Measurements from ENCODE around the gene LDLRAD2. TPM values are rescaled to one million over a fixed set of nuclear protein-coding genes. Genes with fewer than 3 reads are reported as not detected.

The LDLRAD2 gene
- total RNA-seq, 4 donors from 2014 or later = 0.48 TPM; not detected in 3

DNA sequence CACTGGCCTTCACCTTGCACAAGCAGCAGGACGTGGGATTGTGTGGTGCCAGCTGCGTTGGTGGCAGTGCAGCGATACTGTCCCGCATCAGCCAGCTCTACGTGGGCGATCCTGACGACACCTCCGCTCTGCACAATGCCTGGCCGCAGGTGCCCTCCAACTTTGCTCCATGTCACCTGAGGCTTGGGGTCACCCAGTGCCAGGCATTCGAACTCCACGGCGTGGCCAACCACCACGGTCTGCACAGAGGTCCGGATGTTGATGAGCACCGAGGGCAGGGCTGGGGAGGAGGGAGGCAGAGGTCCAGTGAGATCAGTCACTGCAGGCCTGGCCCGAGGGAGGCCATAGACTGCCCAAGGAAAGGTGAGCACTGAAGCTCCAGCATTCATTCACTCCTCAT is 22.6 kb downstream of the LDLRAD2 start:
- DNase-seq = no peak
- in situ Hi-C loops (cut with MboI; ENCODE audit: low pct_ligation_motif_present in 1 of 4, low pct_unique_long_range_greater_than_20kb in 1 of 4, low sequenced_read_pairs in 3 of 4) (no loop called here), intact Hi-C loops (cut with DNase I; ENCODE audit: low total_unique reads) (no loop called here)
- no peaks in the 10 kb centered on the region for H3K4me1 ChIP-seq
- H3K9me3 ChIP-seq = no peaks in the 10 kb centered on the region
- H3K36me3 ChIP-seq = peaks cover 0 to 80% (median 21%) of the 10 kb centered on the region in 4 donors
- no peak overlapping the region for H3K4me3 ChIP-seq
- WGBS, 2 donors (ENCODE audit: low coverage in 1 of 2) = 96 to 97% methylated on average over 7 to 16 of the region's 16 CpGs
- no peak overlapping the region for H3K27ac ChIP-seq
- TF ChIP-seq POLR2AphosphoS5 (IDR thresholded peaks at IDR 0.05) = no peak
- no peak for TF ChIP-seq POLR2A (IDR thresholded peaks at IDR 0.05)
- no peak for TF ChIP-seq EP300 (IDR thresholded peaks at IDR 0.05; ENCODE audit: low read depth)
- TF ChIP-seq, protein P1, sequence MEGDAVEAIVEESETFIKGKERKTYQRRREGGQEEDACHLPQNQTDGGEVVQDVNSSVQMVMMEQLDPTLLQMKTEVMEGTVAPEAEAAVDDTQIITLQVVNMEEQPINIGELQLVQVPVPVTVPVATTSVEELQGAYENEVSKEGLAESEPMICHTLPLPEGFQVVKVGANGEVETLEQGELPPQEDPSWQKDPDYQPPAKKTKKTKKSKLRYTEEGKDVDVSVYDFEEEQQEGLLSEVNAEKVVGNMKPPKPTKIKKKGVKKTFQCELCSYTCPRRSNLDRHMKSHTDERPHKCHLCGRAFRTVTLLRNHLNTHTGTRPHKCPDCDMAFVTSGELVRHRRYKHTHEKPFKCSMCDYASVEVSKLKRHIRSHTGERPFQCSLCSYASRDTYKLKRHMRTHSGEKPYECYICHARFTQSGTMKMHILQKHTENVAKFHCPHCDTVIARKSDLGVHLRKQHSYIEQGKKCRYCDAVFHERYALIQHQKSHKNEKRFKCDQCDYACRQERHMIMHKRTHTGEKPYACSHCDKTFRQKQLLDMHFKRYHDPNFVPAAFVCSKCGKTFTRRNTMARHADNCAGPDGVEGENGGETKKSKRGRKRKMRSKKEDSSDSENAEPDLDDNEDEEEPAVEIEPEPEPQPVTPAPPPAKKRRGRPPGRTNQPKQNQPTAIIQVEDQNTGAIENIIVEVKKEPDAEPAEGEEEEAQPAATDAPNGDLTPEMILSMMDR (IDR thresholded peaks at IDR 0.05) = no peak
- no peaks in the 10 kb centered on the region for H3K27me3 ChIP-seq

DNA sequence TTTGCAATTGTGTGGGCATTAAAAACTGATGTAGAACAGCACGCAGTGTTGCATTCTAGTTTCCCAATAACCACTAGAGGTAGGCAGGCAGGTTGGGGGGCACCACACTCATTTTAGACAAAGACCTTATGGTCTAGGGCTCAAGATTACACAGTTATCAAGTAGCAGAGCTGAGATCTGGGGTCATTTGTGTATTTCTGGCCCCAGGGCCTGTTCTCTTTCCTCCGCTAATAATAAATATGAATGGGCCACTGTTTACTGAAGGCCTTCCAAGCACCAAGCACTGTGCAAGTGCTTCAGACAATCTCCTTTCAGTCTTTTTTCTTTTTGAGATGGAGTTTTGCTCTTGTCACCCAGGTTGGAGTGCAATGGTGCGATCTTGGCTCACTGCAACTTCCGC is 23.9 kb downstream of the LDLRAD2 start:
- Histone ChIP-seq H3K27ac (no peak overlapping the region), H3K36me3 (peaks cover 0 to 75% (median 23%) of the 10 kb centered on the region in 4 donors), H3K27me3 (no peaks in the 10 kb centered on the region), H3K9me3 (no peaks in the 10 kb centered on the region), H3K4me1 (no peaks in the 10 kb centered on the region), H3K4me3 (no peak overlapping the region)
- TF ChIP-seq, protein P1 (IDR thresholded peaks at IDR 0.05) = no peak
- intact Hi-C loops (cut with DNase I; ENCODE audit: low total_unique reads) = no loop called here
- DNase-seq = no peak
- WGBS, 2 donors (ENCODE audit: low coverage in 1 of 2) = 76 to 98% methylated on average over 3 to 4 of the region's 4 CpGs
- in situ Hi-C loops (cut with MboI; ENCODE audit: low pct_ligation_motif_present in 1 of 4, low pct_unique_long_range_greater_than_20kb in 1 of 4, low sequenced_read_pairs in 3 of 4) = no loop called here

DNA sequence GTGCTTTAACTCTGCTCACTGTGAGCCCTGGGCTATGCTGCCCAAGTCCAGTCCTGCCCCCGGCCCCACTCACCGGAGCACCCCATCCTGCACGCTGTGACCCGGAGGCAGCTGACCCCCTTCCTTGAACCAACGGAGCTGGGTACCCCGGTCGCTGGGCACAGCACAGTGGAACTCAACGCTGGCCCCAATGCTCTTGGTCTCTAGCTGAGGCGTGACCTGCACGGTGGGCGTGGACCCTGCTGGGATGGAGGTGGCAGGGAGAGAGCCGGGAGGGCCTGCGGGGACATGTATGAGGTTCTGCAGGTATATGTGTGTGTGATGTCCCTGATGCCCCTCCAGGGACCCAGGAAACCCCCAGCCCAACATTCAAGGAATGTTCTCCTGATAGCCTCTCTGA is 24.7 kb downstream of the LDLRAD2 start:
- no peak overlapping the region for H3K27ac ChIP-seq
- WGBS, 2 donors (ENCODE audit: low coverage in 1 of 2) = 96% methylated on average over 13 of the region's 13 CpGs; no CpG with 5 or more reads in 1 of the 2 donors
- H3K4me1 ChIP-seq = no peaks in the 10 kb centered on the region
- no peak for DNase-seq
- in situ Hi-C loops (cut with MboI; ENCODE audit: low pct_ligation_motif_present in 1 of 4, low pct_unique_long_range_greater_than_20kb in 1 of 4, low sequenced_read_pairs in 3 of 4) = no loop called here
- H3K36me3 ChIP-seq = peaks cover 0 to 78% (median 23%) of the 10 kb centered on the region in 4 donors
- intact Hi-C loops (cut with DNase I; ENCODE audit: low total_unique reads) = no loop called here
- TF ChIP-seq EP300 (IDR thresholded peaks at IDR 0.05; ENCODE audit: low read depth) = no peak
- no peak for TF ChIP-seq POLR2A (IDR thresholded peaks at IDR 0.05)
- TF ChIP-seq, protein P1 (IDR thresholded peaks at IDR 0.05) = no peak
- TF ChIP-seq POLR2AphosphoS5 (IDR thresholded peaks at IDR 0.05) = no peak
- H3K27me3 ChIP-seq = no peaks in the 10 kb centered on the region
- H3K4me3 ChIP-seq = no peak overlapping the region
- H3K9me3 ChIP-seq = no peaks in the 10 kb centered on the region

DNA sequence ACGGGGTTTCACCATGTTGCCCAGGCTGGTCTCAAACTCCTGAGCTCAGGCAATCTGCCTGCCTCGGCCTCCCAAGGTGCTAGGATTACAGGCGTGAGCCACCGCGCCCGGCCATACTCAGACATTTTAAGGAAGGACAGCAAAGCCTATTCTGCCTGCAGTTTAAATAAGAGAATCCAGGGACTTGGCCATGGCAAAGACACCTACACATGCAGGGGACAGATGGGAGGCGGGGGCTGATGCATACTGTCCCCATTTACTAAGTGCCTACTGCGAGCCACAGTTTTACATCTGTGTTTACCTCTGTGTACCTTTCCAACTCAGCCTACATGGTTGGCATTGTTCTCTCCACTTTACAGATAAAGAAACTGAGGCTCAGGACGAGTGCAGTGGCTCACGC is 25.4 kb downstream of the LDLRAD2 start:
- intact Hi-C loops (cut with DNase I; ENCODE audit: low total_unique reads) (no loop called here), in situ Hi-C loops (cut with MboI; ENCODE audit: low pct_ligation_motif_present in 1 of 4, low pct_unique_long_range_greater_than_20kb in 1 of 4, low sequenced_read_pairs in 3 of 4) (no loop called here)
- TF ChIP-seq POLR2AphosphoS5 (IDR thresholded peaks at IDR 0.05) = no peak
- no peak for TF ChIP-seq EP300 (IDR thresholded peaks at IDR 0.05; ENCODE audit: low read depth)
- TF ChIP-seq POLR2A (IDR thresholded peaks at IDR 0.05) = no peak
- Histone ChIP-seq H3K4me3 (no peak overlapping the region), H3K4me1 (no peaks in the 10 kb centered on the region), H3K27ac (no peak overlapping the region), H3K9me3 (no peaks in the 10 kb centered on the region), H3K36me3 (peaks cover 0 to 85% (median 23%) of the 10 kb centered on the region in 4 donors), H3K27me3 (no peaks in the 10 kb centered on the region)
- no peak for DNase-seq
- WGBS, 2 donors (ENCODE audit: low coverage in 1 of 2) = 95% methylated on average over 10 of the region's 10 CpGs; no CpG with 5 or more reads in 1 of the 2 donors
